ENCODE data around the gene CCDC78. TPM values are rescaled to one million over a fixed set of nuclear protein-coding genes. Genes with fewer than 3 reads are reported as not detected.

The CCDC78 gene
- total and polyA plus RNA-seq, 2 of the 13 experiments (the other 11 are each of a cell fraction or from before 2014, with no cell fraction given) = 0.53 to 1.5 TPM

- TF ChIP-seq, protein P1, sequence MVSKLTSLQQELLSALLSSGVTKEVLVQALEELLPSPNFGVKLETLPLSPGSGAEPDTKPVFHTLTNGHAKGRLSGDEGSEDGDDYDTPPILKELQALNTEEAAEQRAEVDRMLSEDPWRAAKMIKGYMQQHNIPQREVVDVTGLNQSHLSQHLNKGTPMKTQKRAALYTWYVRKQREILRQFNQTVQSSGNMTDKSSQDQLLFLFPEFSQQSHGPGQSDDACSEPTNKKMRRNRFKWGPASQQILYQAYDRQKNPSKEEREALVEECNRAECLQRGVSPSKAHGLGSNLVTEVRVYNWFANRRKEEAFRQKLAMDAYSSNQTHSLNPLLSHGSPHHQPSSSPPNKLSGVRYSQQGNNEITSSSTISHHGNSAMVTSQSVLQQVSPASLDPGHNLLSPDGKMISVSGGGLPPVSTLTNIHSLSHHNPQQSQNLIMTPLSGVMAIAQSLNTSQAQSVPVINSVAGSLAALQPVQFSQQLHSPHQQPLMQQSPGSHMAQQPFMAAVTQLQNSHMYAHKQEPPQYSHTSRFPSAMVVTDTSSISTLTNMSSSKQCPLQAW (CRISPR knock-in tag; IDR thresholded peaks at IDR 0.05) = no peak
- TF ChIP-seq ZNF160 (CRISPR knock-in tag; IDR thresholded peaks at IDR 0.05) = no peak
- TF ChIP-seq SOX6 (IDR thresholded peaks at IDR 0.05) = no peak
- TF ChIP-seq SOX6 (CRISPR knock-in tag; IDR thresholded peaks at IDR 0.05) = no peak
- TF ChIP-seq ZNF431 (CRISPR knock-in tag; IDR thresholded peaks at IDR 0.05; ENCODE audit: borderline replicate concordance, low read depth) = no peak
- no peak for TF ChIP-seq ZFX (CRISPR knock-in tag; IDR thresholded peaks at IDR 0.05; ENCODE audit: low read depth)
- TF ChIP-seq RAD51 (IDR thresholded peaks at IDR 0.05; ENCODE audit: borderline replicate concordance) = no peak
- TF ChIP-seq PRMT3 (CRISPR knock-in tag; IDR thresholded peaks at IDR 0.05; ENCODE audit: borderline replicate concordance, low read depth) = no peak
- no peak for TF ChIP-seq SAP130 (CRISPR knock-in tag; IDR thresholded peaks at IDR 0.05; ENCODE audit: low read depth)
- no peak for TF ChIP-seq ZNF83 (CRISPR knock-in tag; IDR thresholded peaks at IDR 0.05; ENCODE audit: borderline replicate concordance)
- TF ChIP-seq EHMT2 (IDR thresholded peaks at IDR 0.05; ENCODE audit: borderline replicate concordance, low read depth, low read length) = no peak
Measured at GRCh38 chr16:711084-711483, 15.2 kb downstream of the CCDC78 start (continued).

DNA sequence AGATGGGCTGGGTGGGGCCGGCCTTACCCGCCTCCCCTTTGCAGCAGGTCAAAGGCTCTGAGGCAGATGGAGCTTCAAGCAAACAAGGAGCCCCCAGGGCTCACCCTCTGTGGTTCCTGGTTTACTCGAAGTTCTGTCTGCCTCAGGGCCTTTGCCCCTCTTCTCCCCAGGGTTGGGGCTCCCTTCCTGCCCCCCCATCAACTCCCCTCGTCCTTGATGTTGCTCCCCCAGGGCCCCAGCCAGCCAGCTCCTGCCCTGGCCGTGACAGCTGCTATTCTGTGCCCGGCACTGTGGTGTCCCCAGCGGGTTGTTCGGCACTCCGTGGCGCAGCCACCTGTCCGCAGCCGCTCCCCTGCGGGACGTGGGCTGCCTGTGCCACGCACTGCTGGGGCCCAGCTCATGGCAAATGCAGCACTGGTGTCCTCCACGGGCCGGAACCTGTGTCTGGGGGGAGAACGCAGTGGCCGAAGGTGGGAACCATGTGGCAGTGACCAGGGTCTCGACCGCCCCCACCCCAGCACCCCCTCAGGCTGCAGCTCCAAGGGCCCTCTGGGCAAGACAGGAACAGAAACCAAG is 15.7 kb downstream of the CCDC78 start:
- FAIRE-seq (no peak), DNase-seq (ENCODE audit: low spot score) (no peak), ATAC-seq (no peak)
- Histone ChIP-seq H4K20me1 (ENCODE audit: insufficient read depth, low read length) (no peaks in the 10 kb centered on the region), H3K9me3 (ENCODE audit: low read length) (no peaks in the 10 kb centered on the region), H3K79me2 (ENCODE audit: insufficient read depth, low read length) (no peaks in the 10 kb centered on the region), H3K4me3 (replicated peaks in 1 of 3; ENCODE audit: insufficient read depth in 1 of 3, low read depth in 2 of 3, low read length in 3 of 3) (no peak overlapping the region), H3K4me1 (ENCODE audit: insufficient read depth, low read length) (peaks cover 22% of the 10 kb centered on the region), H3K9ac (ENCODE audit: insufficient read depth, low read depth, low read length) (no peak overlapping the region), H3K27me3 (ENCODE audit: control insufficient read depth in 1 of 2, insufficient read depth in 2 of 2, low read length in 2 of 2) (peaks cover 9 to 49% of the 10 kb centered on the region in 2 experiments; a peak in 4 of 5 replicates), H3K4me2 (ENCODE audit: low read depth, low read length) (no peak overlapping the region), H2AFZ (ENCODE audit: low read length) (no peak overlapping the region), H3K36me3 (replicated peaks in 1 of 2; ENCODE audit: control insufficient read depth in 1 of 2, insufficient read depth in 2 of 2, low read length in 2 of 2) (no peaks in the 10 kb centered on the region), H3K27ac (ENCODE audit: extremely low read length, insufficient read depth, low read length) (no peak overlapping the region)
- TF ChIP-seq DNMT3B (CRISPR knock-in tag; conservative IDR thresholded peaks at IDR 0.05) = no peak
- no peak for TF ChIP-seq FOXK1 (CRISPR knock-in tag; IDR thresholded peaks at IDR 0.05; ENCODE audit: borderline replicate concordance, low read depth)
- intact Hi-C loops (cut with micrococcal nuclease; ENCODE audit: unreplicated experiment) = no loop called here
- WGBS (ENCODE audit: low lambda C conversion rate) = 11% methylated on average over 9 of the region's 21 CpGs
- ChIA-PET POLR2A (no interaction called here), CTCF (ENCODE audit: low intra/inter-chr PET ratio, low total read pairs) (interaction anchor here (1.9 kb wide), 1 partner anchor 75 kb away, joined by 16 read pairs; no protein-coding TSS in a partner anchor)
- no TSS peak for BruUV-seq (replicated peaks)
- in situ Hi-C loops (cut with HindIII; ENCODE audit: extremely low pct_ligation_motif_present, low pct_unique_long_range_greater_than_20kb) = loop anchor here (5.0 kb wide), 1 partner anchor 77 kb away; the partner anchor contains the start of genes CHTF18 and RPUSD1
